ENCODE measurements around the gene ROBO1.

DNA sequence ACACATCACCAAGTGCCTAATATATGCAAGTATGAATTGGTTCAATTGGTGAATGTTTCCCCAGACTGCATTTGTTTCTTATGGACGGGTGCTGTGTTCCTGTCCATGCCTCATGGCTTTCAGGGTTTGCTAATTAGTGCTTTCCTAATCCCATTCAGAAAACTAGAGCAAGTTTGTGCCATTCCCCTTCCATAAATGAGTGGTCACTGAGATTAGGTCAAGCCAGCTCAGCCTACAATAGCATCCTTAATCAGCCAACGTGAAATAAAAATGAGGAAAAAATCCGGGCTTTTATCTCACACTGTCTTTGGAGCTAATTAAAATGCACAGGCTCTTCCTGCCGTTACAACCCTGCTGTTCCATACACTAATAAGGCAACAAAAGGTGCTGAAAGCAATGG lies 788.8 kb downstream of the ROBO1 start:
- no peak for TF ChIP-seq CTCF (optimal IDR thresholded peaks at IDR 0.05 in 1 of 3, IDR thresholded peaks at IDR 0.05 in 1 of 3, conservative IDR thresholded peaks at IDR 0.05 in 1 of 3; ENCODE audit: extremely low read depth in 1 of 3, insufficient read depth in 2 of 3, low read length in 3 of 3)
- no peak for TF ChIP-seq EZH2 (IDR thresholded peaks at IDR 0.05; ENCODE audit: low read length)
